ENCODE results near the gene CAMTA2.

- TF ChIP-seq CTCF (IDR thresholded peaks at IDR 0.05; ENCODE audit: low read length): no peak
- no peak for TF ChIP-seq EZH2 (optimal IDR thresholded peaks at IDR 0.05; ENCODE audit: low read depth, low read length)
- TF ChIP-seq EZH2phosphoT487 (IDR thresholded peaks at IDR 0.05; ENCODE audit: low read length): no peak
Measured at GRCh38 chr17:4969047-4969550, 18.4 kb downstream of the CAMTA2 start.
